Stimulated activated CD4-positive, alpha-beta T cell treated with anti-CD3 and anti-CD28 coated beads, Interleukin-12 subunit alpha, Interleukin-12 subunit beta, amount 100 ng/mL, for 48 hours (primary cell): ENCODE results near the gene SCYGR8.

Experiments used
- DNase-seq, 3 donors: peaks; one replicate each; pipeline ENCODE4 v3.0.0-alpha.2; 2020; ENCODE audit warnings: low read depth in 2 of 3, low spot score in 1 of 3

The SCYGR8 gene

GRCh38 chr2:227761740-227762476 is 16.2 kb downstream of the SCYGR8 start:
- no peak for DNase-seq

GRCh38 chr2:227765788-227766372 is 20.2 kb downstream of the SCYGR8 start:
- DNase-seq, result no peak

GRCh38 chr2:227766373-227766883 is 20.7 kb downstream of the SCYGR8 start:
- DNase-seq, result peak; percentile 36 to 62 (median 51)

DNA sequence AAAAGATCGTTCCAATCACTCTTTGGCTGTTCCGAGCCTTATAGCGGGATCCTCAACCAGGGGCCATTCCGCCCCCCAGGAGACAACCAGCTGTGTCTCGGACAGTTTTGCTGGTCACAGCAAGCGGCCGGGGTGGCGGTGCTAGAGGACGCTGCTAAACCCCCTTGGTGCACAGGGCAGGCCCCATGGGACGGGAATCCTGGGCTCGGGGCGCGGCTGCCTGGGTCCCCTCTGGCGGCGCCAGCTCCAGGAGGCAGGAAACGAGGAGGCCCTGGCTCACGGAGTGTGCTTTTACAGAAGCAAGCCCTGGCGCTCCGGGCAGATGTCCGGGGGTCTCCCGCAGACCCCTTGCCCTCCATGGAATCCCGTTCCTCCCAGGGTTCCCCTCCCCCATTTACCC is 22.1 kb downstream of the SCYGR8 start:
- DNase-seq, result no peak

GRCh38 chr2:227772197-227772661 is 26.5 kb downstream of the SCYGR8 start:
- DNase-seq, result no peak

GRCh38 chr2:227772932-227773331 is 27.2 kb downstream of the SCYGR8 start:
- no peak for DNase-seq

DNA sequence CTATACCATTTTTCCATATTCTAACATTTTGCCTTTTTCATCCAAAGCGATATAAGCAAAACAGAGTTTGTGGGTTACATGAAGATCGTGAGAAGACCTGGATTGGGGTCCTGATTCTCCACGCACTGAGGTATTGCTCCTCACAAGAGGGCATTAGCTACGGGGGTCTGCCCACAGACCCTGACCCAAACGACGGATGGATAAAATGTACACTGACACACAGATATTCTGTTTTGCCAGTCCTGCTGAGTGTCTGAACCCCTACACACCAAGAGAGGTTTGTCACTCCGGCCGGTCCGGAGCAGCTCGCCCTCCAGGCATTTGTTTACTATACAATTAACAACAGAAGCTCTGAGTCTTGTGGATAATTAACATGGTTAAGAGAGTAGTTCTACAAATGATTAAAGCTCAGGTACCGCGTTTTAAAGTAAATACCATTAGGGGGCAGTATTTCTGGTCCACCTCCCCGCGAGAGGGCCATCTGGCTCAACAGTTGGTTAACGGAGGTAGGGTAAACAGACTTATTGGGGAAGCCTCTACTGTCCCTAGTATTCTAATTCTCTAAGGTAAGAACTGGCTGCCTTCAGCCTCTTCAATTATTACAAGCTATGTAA is 28.4 kb downstream of the SCYGR8 start:
- DNase-seq, result peak in 1 of 3 donors; percentile 14

DNA sequence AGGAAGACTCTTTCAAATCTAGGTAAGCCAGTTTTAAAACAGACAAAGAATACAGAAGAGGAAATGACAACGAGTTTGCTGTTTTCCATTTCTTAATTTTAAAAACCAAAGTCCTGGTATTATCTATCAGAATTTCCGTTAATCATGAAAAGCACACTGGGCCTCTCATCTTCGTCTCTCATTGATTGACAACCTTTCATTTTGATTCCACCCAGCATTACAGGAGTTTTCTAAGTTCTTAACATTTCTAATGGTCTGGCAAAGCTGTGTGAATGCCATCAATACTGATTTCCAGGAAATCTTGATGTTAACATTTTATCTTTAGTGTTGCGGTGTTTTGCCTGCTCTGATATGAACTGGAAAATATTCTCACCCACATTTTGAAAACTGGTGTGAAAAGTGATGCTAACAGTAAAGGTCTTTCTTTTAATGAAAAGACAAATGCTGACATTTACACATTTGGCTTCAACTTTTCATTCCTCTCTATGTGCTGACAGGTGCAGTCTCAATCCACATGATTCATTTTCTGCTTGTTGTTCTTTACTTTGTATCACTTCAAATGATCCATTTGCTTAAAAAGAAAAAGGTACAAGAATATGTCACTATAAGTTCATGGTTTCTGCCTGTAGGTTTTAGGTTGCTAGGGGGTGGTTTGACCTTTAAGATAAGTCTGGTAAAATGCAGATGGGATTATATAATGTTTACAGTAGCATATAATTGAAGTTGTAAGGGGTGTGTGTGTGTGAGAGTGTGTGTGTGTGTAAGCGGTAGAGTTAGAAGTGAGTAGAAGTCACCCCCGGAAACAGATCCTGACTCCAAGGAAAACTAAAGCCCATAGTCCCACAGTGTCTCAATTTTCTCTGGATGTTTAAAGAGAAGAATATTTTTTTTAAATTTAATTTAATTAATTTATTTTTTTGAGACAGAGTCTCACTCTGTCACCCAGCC is 29.5 kb downstream of the SCYGR8 start:
- no peak for DNase-seq

- DNase-seq, result no peak
Measured at GRCh38 chr2:227780981-227781615, 35.4 kb downstream of the SCYGR8 start.

- DNase-seq, result no peak
Measured at GRCh38 chr2:227781841-227782240, 36.1 kb downstream of the SCYGR8 start.

- no peak for DNase-seq
Measured at GRCh38 chr2:227782804-227783203, 37.1 kb downstream of the SCYGR8 start.

DNA sequence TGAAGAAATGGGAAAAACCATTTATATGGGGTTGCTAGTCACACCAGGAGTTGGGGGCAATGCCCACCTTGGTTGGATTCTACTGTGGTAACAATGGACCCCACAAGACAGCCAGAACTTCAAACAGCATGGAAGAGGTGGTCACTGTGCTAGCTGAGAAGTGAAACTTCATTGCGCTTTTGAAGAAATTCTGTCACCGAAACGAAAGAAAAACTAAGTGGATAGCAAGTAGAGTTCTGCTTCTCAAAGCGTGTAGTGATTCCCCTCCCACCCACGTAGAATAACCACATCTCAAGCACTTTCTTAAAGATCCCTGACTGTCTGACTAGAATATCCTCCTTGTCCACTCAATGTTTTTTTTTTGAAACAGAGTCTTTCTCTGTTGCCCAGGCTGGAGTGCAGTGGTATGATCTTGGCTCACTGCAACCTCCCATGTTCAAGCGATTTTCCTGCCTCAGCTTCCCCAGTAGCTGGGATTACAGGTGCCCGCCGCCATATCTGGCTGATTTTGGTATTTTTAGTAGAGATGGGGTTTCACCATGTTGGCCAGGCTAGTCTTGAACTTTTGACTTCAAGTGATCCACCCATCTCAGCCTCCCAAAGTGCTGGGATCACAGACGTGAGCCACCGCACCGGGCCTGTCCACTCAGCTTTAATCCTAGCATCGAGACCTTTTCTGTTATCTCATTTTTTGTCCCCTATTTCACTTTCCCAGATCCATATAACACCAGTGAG is 37.9 kb downstream of the SCYGR8 start:
- DNase-seq, result no peak

- DNase-seq, result no peak
Measured at GRCh38 chr2:227785293-227785692, 39.6 kb downstream of the SCYGR8 start.

GRCh38 chr2:227788561-227789018 is 42.9 kb downstream of the SCYGR8 start:
- DNase-seq, result no peak

DNA sequence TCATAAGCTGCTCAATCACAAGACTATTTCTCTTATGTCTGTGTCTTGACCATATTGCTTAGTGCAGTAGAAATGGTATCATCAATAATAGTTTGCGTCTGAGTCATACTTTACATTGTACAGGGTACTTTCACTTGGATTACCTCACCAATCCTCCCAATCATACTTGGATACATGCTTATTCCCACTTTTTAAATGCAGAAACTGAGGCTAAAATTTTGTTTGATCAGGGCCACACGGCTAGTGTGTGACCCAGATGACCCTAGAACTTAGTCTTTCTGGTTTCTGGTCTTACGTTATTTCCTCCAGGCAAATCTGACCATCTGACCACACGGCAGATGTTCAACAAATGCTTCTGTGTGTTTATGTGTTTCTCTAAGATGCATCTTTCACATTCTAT is 44.1 kb downstream of the SCYGR8 start:
- DNase-seq, result no peak

GRCh38 chr2:227793148-227793712 is 47.5 kb downstream of the SCYGR8 start:
- no peak for DNase-seq
